Measurements from ENCODE around the gene KATNAL2. TPM values are rescaled to one million over a fixed set of nuclear protein-coding genes. Genes with fewer than 3 reads are reported as not detected.

Gene KATNAL2
- total RNA-seq, 1 donor from 2014 or later, result 3.8 TPM

DNA sequence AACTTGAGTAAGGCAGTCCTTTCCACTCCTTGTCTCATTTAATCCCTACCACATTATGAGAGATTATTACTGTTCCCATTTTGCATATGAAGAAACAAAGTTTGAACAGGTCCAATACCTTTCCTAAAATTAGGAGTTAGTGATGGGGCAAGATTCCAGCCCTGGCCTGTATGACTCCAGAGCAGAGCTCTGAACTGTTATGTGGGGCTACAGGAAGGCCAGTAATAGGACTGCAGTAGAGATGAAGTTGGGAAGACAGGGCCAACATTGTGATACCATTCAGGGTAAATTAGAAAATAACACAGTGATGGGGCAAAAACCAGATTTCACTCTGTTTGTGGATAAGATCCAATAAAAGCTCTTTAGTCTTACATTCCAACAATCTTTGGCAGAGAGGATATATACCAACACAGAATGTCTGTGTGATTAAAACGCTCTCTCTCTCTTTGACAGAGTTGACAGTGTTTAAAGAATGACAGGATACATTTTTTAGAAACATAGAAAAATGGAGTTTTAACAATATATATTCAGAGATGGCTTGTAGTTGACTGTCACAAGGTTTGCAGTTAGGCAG, 22.7 kb downstream of the KATNAL2 start:
- H3K36me3 ChIP-seq, result no peaks in the 10 kb centered on the region
- intact Hi-C loops (cut with DNase I), result no loop called here
- DNase-seq (no peak), ATAC-seq (no peak)
- peak overlapping the region; percentile 18 for H3K27ac ChIP-seq
- TF ChIP-seq, protein P1, sequence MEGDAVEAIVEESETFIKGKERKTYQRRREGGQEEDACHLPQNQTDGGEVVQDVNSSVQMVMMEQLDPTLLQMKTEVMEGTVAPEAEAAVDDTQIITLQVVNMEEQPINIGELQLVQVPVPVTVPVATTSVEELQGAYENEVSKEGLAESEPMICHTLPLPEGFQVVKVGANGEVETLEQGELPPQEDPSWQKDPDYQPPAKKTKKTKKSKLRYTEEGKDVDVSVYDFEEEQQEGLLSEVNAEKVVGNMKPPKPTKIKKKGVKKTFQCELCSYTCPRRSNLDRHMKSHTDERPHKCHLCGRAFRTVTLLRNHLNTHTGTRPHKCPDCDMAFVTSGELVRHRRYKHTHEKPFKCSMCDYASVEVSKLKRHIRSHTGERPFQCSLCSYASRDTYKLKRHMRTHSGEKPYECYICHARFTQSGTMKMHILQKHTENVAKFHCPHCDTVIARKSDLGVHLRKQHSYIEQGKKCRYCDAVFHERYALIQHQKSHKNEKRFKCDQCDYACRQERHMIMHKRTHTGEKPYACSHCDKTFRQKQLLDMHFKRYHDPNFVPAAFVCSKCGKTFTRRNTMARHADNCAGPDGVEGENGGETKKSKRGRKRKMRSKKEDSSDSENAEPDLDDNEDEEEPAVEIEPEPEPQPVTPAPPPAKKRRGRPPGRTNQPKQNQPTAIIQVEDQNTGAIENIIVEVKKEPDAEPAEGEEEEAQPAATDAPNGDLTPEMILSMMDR (IDR thresholded peaks at IDR 0.05), result no peak
- H3K9me3 ChIP-seq, result no peaks in the 10 kb centered on the region
- no peak overlapping the region for H3K4me3 ChIP-seq
- H3K4me1 ChIP-seq, result no peaks in the 10 kb centered on the region
- H3K27me3 ChIP-seq (ENCODE audit: low read depth), result no peaks in the 10 kb centered on the region

DNA sequence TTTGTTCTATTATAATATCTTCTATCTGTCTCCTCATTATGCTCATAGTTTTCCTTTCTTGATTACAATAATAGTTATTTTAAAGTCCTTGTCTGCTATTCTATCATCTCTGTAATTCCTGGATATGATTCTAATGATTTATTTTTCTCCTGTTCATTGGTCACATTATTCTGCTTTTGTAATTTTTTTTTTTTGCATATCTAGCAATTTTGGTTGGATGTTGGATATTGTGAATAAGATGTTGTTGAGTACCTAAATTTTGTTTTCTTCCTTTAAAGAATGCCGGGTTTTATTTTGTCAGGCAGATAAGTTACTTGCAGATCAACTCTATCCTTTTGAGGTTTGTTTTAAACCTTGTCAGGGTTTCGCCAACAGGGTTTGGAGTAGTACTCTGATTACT, 25.2 kb downstream of the KATNAL2 start:
- TF ChIP-seq, protein P1 (IDR thresholded peaks at IDR 0.05), result no peak
- intact Hi-C loops (cut with DNase I), result no loop called here
- H3K4me3 ChIP-seq, result no peak overlapping the region

DNA sequence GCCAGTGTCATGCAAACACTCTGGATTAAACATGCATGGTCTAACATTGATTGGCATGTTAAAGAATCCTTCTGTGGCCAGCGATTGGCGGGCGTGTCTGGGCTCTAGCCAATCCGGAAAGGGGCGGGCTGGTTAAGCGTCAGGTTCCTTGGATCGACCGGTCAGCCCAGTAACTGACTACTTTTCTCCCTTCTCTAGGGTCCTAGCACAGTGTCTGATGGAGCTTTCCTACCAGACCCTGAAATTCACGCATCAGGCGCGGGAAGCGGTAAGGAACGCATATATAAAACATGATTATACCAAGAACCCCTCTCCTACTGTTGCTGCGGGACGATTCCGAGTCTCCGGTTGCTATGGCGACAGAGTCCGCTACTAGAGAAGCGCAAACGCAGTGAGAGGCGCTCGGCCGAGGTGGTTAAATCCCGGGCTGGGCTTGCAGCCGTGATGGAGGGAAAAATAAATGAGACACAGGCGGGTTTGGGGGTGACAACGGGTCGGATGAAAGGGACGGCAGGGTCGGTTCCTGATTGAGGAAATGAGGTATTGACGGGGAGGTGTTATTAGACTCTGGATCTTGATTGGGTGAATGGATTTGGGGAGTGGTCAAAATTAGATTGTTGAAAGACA, 29.4 kb downstream of the KATNAL2 start:
- Histone ChIP-seq H3K4me1 (peaks cover 7% of the 10 kb centered on the region), H3K36me3 (no peaks in the 10 kb centered on the region), H3K27me3 (ENCODE audit: low read depth) (no peaks in the 10 kb centered on the region), H3K9me3 (no peaks in the 10 kb centered on the region), H3K4me3 (peak overlapping the region; percentile 68), H3K27ac (no peak overlapping the region)
- ATAC-seq, result peak; percentile 95 to 98
- TF ChIP-seq, protein P1 (IDR thresholded peaks at IDR 0.05), result no peak
- intact Hi-C loops (cut with DNase I), result no loop called here
- DNase-seq, result peak; percentile 82

More for the DNA sequence above, 25.2 kb downstream of the KATNAL2 start:
- Histone ChIP-seq H3K27me3 (ENCODE audit: low read depth) (no peaks in the 10 kb centered on the region), H3K9me3 (no peaks in the 10 kb centered on the region), H3K27ac (no peak overlapping the region), H3K4me1 (peaks cover 7% of the 10 kb centered on the region), H3K36me3 (no peaks in the 10 kb centered on the region)
- DNase-seq, result no peak
- no peak for ATAC-seq

DNA sequence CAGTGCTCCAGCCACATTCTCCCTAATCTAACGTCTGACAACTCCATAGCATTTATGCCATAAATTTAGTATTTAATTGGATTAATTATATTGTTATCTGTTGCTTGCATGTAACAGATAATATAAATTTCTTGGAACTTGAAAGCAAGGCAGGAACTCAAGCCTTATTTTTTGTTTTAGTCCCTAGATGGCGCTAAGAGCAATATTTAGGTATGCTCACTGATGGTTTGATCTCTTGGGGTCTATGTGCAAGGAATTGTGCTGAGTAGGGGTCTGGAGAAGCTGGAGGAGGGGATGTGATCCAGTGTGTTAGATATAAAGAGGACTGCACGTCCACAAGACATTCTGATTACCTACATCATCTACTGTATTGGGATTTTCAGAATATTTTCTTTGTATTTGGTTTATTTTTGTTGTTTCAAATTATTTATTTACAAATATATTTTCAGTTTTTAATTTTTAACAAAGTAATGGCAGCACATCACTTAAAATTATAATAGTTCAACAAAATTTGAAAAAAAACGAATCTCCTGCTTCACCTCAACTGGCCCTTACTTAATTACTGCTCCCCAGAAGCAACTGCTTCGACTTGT, 32.8 kb downstream of the KATNAL2 start:
- TF ChIP-seq, protein P1 (IDR thresholded peaks at IDR 0.05), result peak; percentile 31
- H3K27me3 ChIP-seq (ENCODE audit: low read depth), result no peaks in the 10 kb centered on the region
- H3K4me1 ChIP-seq, result peaks cover 7% of the 10 kb centered on the region
- intact Hi-C loops (cut with DNase I), result no loop called here
- no peak overlapping the region for H3K4me3 ChIP-seq
- H3K9me3 ChIP-seq, result no peaks in the 10 kb centered on the region
- H3K36me3 ChIP-seq, result no peaks in the 10 kb centered on the region
- no peak for ATAC-seq
- no peak for DNase-seq
- no peak overlapping the region for H3K27ac ChIP-seq

DNA sequence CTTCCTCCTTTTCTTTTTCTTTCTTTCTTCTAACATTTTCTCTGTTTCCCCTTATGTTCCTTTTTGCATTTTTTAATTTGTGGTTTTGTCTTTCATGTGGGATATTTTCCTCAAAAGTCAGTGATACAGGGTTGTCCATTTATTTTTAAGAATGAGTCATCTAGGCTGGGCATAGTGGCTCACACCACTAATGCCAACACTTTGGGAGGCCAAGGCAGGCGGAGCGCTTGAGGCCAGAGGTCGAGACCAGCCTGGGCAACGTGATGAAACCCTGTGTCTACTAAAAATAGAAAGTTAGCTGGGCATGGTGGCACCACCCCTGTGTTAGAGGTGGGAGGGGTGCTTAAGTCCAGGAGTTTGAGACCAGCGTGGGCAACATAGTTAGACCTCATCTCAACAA, 35.8 kb downstream of the KATNAL2 start:
- TF ChIP-seq, protein P1 (IDR thresholded peaks at IDR 0.05), result no peak
- no peak for DNase-seq
- Histone ChIP-seq H3K9me3 (no peaks in the 10 kb centered on the region), H3K27me3 (ENCODE audit: low read depth) (no peaks in the 10 kb centered on the region), H3K4me1 (no peaks in the 10 kb centered on the region), H3K27ac (no peak overlapping the region), H3K4me3 (no peak overlapping the region), H3K36me3 (no peaks in the 10 kb centered on the region)
- intact Hi-C loops (cut with DNase I), result no loop called here
- ATAC-seq, result no peak
